ENCODE measurements around the gene CACNG7.

DNA sequence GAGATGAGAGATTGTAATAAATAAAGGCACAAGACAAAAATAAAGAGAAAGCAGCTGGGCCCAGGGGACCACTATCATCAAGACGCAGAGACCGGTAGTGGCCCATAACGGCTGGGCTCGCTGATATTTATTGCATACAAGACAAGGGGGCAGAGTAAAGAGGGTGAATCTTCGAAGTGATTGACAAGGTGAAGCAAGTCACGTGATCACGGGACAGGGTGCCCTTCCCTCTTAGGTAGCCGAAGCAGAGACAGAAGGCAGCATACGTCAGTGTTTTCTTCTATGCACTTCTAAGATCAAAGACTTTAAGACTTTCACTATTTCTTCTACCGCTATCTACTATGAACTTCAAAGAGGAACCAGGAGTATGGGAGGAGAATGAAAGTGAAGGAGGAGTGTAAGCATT is 31.7 kb upstream of the CACNG7 start:
- TF ChIP-seq, protein P1, sequence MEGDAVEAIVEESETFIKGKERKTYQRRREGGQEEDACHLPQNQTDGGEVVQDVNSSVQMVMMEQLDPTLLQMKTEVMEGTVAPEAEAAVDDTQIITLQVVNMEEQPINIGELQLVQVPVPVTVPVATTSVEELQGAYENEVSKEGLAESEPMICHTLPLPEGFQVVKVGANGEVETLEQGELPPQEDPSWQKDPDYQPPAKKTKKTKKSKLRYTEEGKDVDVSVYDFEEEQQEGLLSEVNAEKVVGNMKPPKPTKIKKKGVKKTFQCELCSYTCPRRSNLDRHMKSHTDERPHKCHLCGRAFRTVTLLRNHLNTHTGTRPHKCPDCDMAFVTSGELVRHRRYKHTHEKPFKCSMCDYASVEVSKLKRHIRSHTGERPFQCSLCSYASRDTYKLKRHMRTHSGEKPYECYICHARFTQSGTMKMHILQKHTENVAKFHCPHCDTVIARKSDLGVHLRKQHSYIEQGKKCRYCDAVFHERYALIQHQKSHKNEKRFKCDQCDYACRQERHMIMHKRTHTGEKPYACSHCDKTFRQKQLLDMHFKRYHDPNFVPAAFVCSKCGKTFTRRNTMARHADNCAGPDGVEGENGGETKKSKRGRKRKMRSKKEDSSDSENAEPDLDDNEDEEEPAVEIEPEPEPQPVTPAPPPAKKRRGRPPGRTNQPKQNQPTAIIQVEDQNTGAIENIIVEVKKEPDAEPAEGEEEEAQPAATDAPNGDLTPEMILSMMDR (IDR thresholded peaks at IDR 0.05), result no peak
- TF ChIP-seq POLR2A (IDR thresholded peaks at IDR 0.05), result no peak
